Activated CD4-positive, alpha-beta T cell treated with anti-CD3 and anti-CD28 coated beads for 24 hours (primary cell): ENCODE data around the gene GRK5.

Source experiments
- DNase-seq, 2 donors: peaks; one replicate each; pipeline ENCODE4 v3.0.0-alpha.2; 2020; ENCODE audit warnings: low read depth in 2 of 2

Gene GRK5

GRCh38 chr10:119297207-119297968, 90.0 kb downstream of the GRK5 start:
- DNase-seq: no peak

DNA sequence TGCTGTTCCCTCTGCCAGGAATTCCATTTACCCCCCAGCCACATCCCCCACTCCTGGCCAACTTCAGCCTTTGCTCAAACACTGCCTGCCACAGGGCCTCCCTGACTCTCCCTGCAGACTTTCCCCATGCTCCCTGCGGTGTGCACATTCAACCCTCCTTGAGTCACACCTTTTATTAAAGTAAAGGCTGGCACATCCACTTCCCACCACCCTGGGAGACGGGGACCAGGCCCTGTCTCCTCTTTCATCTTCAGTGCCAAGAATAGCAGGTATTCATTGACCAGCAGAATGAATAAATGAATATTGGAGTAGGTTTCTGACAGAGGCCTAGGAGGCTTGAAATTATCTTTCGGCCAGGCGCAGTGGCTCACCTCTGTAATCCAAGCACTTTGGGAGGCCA, 91.4 kb downstream of the GRK5 start:
- DNase-seq: no peak

DNA sequence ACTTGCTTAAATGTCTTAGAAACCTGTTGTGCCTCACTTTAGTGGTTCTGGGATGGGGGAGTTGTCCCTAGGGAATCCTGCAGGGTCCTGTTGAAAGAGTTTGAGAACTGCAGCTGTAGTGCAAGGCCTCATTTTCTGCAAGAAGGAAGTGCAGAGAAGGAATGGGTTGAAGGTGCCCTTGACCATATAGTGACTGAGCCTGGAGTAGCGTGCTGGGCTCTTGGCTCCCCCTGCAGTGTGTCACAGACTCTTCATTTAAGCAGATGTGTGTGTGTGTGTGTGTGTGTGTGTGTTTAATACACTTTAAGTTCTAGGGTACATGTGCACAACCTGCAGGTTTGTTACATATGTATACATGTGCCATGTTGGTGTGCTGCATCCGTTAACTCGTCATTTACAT, 92.2 kb downstream of the GRK5 start:
- no peak for DNase-seq

GRCh38 chr10:119301397-119301796, 94.0 kb downstream of the GRK5 start:
- peak; percentile 46 to 50 for DNase-seq

GRCh38 chr10:119302172-119302571, 94.8 kb downstream of the GRK5 start:
- no peak for DNase-seq

GRCh38 chr10:119302591-119303253, 95.4 kb downstream of the GRK5 start:
- no peak for DNase-seq

DNA sequence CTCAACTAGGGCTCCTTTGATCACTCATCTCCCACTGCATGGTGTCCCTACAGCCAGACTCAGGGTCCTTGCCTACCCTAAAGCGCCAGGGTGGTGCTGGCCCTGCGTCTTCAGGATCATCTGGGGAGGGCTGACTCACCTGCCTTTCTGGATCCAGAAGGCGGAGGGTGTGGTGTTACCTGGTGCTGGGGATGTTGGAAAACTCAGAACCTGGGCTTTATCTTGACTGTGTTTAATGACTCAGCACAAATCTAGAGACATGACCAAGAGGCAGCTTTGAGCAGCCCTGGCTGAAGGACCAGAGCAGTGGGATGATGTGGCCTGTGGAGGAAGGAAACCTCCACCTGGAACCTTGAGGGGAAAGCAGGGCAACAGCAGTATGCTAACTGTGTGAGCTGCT, 96.5 kb downstream of the GRK5 start:
- DNase-seq: no peak

- DNase-seq: no peak
These were observed 97.2 kb downstream of the GRK5 start for GRCh38 chr10:119304541-119304940.

DNA sequence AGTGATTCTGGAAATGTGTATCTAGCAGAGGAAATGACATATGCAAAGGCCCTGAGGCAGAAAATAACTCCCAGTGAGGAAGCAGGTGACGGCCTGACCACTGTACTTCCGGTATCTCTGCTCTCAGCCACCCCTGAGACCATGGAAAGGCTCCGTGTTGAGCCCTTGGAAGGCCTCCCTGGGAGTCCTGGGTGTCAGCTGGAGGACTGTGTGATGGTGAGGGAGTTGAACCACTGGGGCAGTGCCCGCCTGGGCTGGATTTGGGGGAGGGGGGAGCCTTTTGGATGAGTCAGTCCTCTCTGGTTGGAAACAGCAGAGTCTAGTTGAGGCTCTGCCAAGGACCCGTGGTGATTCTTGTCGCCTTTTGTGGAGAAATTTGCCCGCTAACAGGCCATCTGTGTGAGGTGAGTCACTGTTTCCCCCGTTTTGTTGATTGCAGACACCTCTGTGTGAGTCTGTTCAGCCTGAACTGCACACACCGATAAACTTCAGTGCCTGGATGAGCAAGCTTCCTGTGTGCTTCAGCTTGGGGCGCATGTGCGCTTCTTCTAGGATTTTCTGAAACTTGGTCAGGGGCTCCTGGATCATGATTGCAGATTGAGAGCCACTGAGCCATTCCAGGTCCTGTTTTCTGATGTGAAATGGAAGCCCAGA, 98.6 kb downstream of the GRK5 start:
- peak; percentile 73 to 75 for DNase-seq

GRCh38 chr10:119306514-119306951, 99.2 kb downstream of the GRK5 start:
- DNase-seq: peak; percentile 38 to 42

GRCh38 chr10:119306986-119307392, 99.6 kb downstream of the GRK5 start:
- peak in 1 of 2 donors; percentile 15 for DNase-seq

DNA sequence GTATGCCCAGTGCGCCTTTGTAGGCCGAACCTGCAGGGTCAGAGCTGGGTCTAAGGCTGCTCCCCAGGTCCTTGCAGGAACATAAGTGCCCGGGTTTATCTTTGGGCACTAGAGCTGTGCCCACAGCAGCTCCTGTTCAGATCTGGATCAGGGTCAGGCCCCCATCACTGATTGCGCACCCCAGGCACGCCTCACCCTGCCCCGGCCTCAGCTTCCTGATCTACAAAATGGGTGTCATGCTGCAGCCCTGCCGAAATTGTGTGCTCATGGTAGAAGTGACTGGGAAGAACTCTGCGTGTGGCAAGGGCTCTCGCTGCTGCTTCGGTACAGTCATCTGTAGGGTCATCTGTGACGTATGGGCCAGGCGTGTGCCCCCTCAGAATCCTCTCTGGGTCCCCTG, 100.7 kb downstream of the GRK5 start:
- no peak for DNase-seq

- no peak for DNase-seq
These were observed 101.4 kb downstream of the GRK5 start for GRCh38 chr10:119308551-119309422.

- DNase-seq: no peak
These were observed 102.0 kb downstream of the GRK5 start for GRCh38 chr10:119309423-119309770.

DNA sequence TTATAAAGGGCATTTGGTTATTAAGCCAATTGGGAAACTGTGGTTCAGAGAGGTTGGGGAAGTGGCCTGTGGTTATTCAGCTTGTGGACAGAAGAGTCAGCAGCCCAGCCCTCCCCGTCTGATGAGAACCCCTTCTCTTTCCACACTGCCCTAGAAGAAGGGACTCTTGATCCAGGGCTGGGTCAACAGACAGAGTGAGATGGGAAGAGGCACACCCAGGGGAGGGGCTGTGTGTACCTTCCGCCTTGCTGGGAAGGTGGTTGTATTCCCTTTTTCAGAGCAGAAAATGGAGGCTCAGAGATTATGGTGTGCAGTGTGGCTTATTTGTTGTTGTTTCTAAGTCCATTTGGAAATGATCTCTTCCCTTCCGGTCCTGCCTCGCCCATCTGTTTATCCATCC, 103.4 kb downstream of the GRK5 start:
- no peak for DNase-seq

GRCh38 chr10:119312241-119312640, 104.9 kb downstream of the GRK5 start:
- no peak for DNase-seq

DNA sequence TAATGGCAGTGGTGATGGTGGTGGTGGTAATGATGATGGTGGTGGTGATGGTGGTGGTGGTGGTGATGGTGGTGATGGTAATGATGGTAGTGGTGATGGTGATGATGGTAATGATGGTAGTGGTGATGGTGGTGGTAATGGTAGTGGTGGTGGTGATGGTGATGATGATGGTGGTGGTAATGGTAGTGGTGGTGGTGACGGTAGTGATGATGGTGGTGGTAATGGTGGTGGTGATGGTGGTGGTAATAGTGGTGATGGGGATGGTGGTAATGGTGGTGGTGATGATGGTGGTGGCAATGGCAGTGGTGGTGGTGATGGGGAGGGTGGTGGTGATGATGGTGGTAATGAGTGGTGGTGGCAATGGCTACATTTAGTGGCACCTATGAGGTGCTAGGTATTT, 105.7 kb downstream of the GRK5 start:
- no peak for DNase-seq

DNA sequence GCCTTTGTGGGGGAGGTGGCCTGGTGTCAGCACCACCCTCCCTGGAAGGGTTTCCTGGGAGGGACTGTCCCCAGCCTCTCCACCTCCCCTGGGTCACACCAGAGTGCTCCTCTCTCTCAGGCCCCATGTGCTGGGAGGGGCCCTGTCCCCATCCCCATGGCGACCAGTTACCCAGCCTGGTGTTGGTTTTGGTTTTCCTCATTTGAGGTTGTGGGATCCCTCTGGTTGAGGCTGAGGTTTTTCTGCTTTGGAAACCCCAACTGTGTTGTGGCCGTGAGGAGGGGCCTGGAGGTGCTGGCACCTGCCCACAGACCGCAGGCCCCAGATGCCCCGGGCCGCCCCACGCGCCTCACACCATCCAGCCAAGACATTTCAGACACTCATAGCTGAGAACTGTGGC, 106.3 kb downstream of the GRK5 start:
- peak; percentile 19 to 53 for DNase-seq

DNA sequence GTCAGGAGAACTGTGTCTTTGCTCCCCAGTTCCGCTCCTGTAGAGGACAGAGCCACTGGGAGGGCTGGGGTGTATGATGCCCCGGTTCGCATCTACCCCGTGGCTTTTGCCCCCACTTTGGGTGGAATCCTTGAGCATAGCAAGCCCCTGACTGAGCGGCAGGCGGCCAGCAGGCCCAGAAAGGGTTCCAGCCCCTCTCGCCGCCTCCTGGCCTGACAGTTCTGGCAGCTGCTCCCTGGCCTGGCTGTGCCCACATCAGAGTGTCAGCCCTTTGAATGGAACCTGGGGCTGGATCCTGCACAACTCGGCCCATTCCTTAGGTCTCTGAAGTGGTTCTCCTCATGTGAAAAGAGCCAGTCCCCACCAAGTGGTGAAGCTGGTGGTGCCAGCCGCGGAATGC, 106.7 kb downstream of the GRK5 start:
- DNase-seq: no peak

DNA sequence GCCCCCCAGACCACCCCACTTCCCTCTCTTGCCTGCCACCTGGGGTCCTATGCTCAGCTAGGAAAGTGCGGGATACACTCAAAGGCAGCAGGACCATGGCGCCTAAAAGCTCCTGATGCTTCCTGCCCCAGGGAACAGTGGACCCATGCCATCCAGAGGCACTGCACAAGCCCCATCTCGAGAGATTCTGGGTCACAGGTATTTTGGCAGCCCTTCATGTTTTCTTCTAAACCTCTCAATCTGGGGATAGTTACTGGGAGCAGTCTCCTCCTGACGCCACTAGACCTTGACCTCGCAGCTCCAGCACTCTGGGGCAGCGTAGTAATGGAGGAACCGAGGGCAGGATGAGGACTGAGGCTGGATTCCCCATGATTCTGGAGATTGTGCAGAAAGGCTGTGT, 107.1 kb downstream of the GRK5 start:
- no peak for DNase-seq

GRCh38 chr10:119315128-119316001, 108.0 kb downstream of the GRK5 start:
- DNase-seq: peak; percentile 59 to 62
